MCF 10A (cell line): Measurements from ENCODE around the gene KCNJ5. TPM values are rescaled to one million over a fixed set of nuclear protein-coding genes. Genes with fewer than 3 reads are reported as not detected.

ENCODE experiments used
- BruUV-seq: library from RNA; stranded (reverse); fragments of 400-500 nt; replicated peaks from 2 replicates; lab custom pipeline; 2021; lab: Mats Ljungman, UMichigan
- CTCF ChIA-PET: fragments of 300-600 bp; sonication (Branson Sonifier 250); formaldehyde crosslinking; extraction: SDS; loops from one replicate; lab custom pipeline; 2021; ENCODE audit warnings: antibody characterized with exemption, inconsistent platforms; lab: Yijun Ruan, JAX
- POLR2A ChIA-PET: fragments of 300-600, 350-650 bp; sonication (Branson Sonifier 250); formaldehyde crosslinking; extraction: SDS; loops from one replicate; lab custom pipeline; 2020; ENCODE audit warnings: antibody characterized with exemption, inconsistent platforms; lab: Yijun Ruan, JAX
- DNase-seq: peaks from one replicate; pipeline ENCODE4 v3.0.0-alpha.2; 2018; ENCODE audit not compliant: unreplicated experiment
- H3K27ac Mint-ChIP-seq: one replicate; pipeline ENCODE4 v1.8.0; 2022; ENCODE audit warnings: mild to moderate bottlenecking, low read depth, mixed read lengths; ENCODE audit not compliant: unreplicated experiment
- H3K27me3 Mint-ChIP-seq: one replicate; pipeline ENCODE4 v1.8.0; 2022; ENCODE audit warnings: mixed read lengths; ENCODE audit not compliant: insufficient read depth, unreplicated experiment
- H3K36me3 Mint-ChIP-seq: one replicate; pipeline ENCODE4 v1.8.0; 2022; ENCODE audit warnings: mild to moderate bottlenecking, moderate library complexity, mixed read lengths; ENCODE audit not compliant: insufficient read depth, unreplicated experiment
- H3K4me1 Mint-ChIP-seq: one replicate; pipeline ENCODE4 v1.8.0; 2022; ENCODE audit warnings: mixed read lengths; ENCODE audit not compliant: insufficient read depth, unreplicated experiment
- H3K4me3 Mint-ChIP-seq: one replicate; pipeline ENCODE4 v1.8.0; 2022; ENCODE audit warnings: mild to moderate bottlenecking, moderate library complexity, mixed read lengths; ENCODE audit not compliant: unreplicated experiment
- H3K9me3 Mint-ChIP-seq: one replicate; pipeline ENCODE4 v1.8.0; 2022; ENCODE audit warnings: mixed read lengths; ENCODE audit not compliant: unreplicated experiment
- CTCF ChIP-seq: fragments of 200-600 bp; IDR thresholded peaks from one replicate; pipeline ENCODE4 v1.8.0; 2022; ENCODE audit warnings: antibody characterized with exemption, mild to moderate bottlenecking; ENCODE audit not compliant: unreplicated experiment
- intact Hi-C: fragments of 100-400 bp; cut with micrococcal nuclease; formaldehyde crosslinking; loops from 2 replicates; pipeline ENCODE4 v1.14.1; 2022
- total RNA-seq: library from RNA; stranded (reverse); gene quantifications from 2 replicates; pipeline ENCODE4 v1.2.3, GENCODE V29; 2022

The KCNJ5 gene
- total RNA-seq, 1 experiment from 2014 or later, result not detected

GRCh38 chr11:128934926-128935325 lies 43.8 kb downstream of the KCNJ5 start:
- no peak overlapping the region for H3K27ac Mint-ChIP-seq
- H3K4me1 Mint-ChIP-seq, result peaks cover under 1% of the 10 kb centered on the region
- H3K9me3 Mint-ChIP-seq, result no peaks in the 10 kb centered on the region
- POLR2A ChIA-PET, result interaction anchor here (0.6 to 0.9 kb wide), 2 partner anchors 13 to 460 kb away, joined by 3 read pairs; no protein-coding TSS in a partner anchor
- no peak for TF ChIP-seq CTCF
- H3K4me3 Mint-ChIP-seq, result no peak overlapping the region
- H3K36me3 Mint-ChIP-seq, result peaks cover 6% of the 10 kb centered on the region
- DNase-seq, result no peak
- intact Hi-C loops, result no loop called here
- H3K27me3 Mint-ChIP-seq, result no peaks in the 10 kb centered on the region
- CTCF ChIA-PET, result interaction anchor here (2.2 kb wide), 1 partner anchor 50 kb away, joined by 10 read pairs; no protein-coding TSS in a partner anchor
- no TSS peak for BruUV-seq

GRCh38 chr11:128936606-128937251 lies 45.6 kb downstream of the KCNJ5 start:
- Mint-ChIP-seq H3K27ac (no peak overlapping the region), H3K4me3 (no peak overlapping the region), H3K9me3 (no peaks in the 10 kb centered on the region), H3K36me3 (peaks cover 6% of the 10 kb centered on the region), H3K4me1 (peaks cover 16% of the 10 kb centered on the region), H3K27me3 (no peaks in the 10 kb centered on the region)
- intact Hi-C loops, result no loop called here
- POLR2A ChIA-PET, result no interaction called here
- no peak for DNase-seq
- CTCF ChIA-PET, result interaction anchor here (26.7 kb wide), 1 partner anchor 47 kb away, joined by 598 read pairs; the partner anchor contains the start of gene KCNJ5
- no peak for TF ChIP-seq CTCF
- BruUV-seq, result no TSS peak

- Mint-ChIP-seq H3K27ac (no peak overlapping the region), H3K9me3 (no peaks in the 10 kb centered on the region), H3K36me3 (peaks cover 6% of the 10 kb centered on the region), H3K27me3 (no peaks in the 10 kb centered on the region), H3K4me1 (peaks cover 22% of the 10 kb centered on the region), H3K4me3 (no peak overlapping the region)
- ChIA-PET POLR2A (no interaction called here), CTCF (interaction anchor here (7.3 to 26.7 kb wide), 2 partner anchors 19 to 48 kb away, joined by 66 to 598 read pairs; partner anchors contain the start of gene KCNJ5)
- BruUV-seq, result no TSS peak
- no peak for DNase-seq
- intact Hi-C loops, result no loop called here
- no peak for TF ChIP-seq CTCF
These were observed 46.3 kb downstream of the KCNJ5 start for GRCh38 chr11:128937480-128937879.

- peaks cover 6% of the 10 kb centered on the region for H3K36me3 Mint-ChIP-seq
- TF ChIP-seq CTCF, result no peak
- H3K9me3 Mint-ChIP-seq, result no peaks in the 10 kb centered on the region
- no peak for DNase-seq
- no TSS peak for BruUV-seq
- H3K27me3 Mint-ChIP-seq, result no peaks in the 10 kb centered on the region
- H3K4me3 Mint-ChIP-seq, result no peak overlapping the region
- intact Hi-C loops, result no loop called here
- H3K27ac Mint-ChIP-seq, result no peak overlapping the region
- ChIA-PET POLR2A (interaction anchor here (0.8 kb wide), 1 partner anchor 28 kb away, joined by 3 read pairs; no protein-coding TSS in a partner anchor), CTCF (interaction anchor here (7.3 to 26.7 kb wide), 2 partner anchors 18 to 49 kb away, joined by 66 to 598 read pairs; partner anchors contain the start of gene KCNJ5)
- H3K4me1 Mint-ChIP-seq, result peaks cover 22% of the 10 kb centered on the region
These were observed 47.2 kb downstream of the KCNJ5 start for GRCh38 chr11:128938156-128938885.
